Effector CD8-positive, alpha-beta T cell (primary cell): ENCODE measurements around the gene ASPSCR1.

Experiments used
- DNase-seq: peaks from one replicate; lab custom pipeline; 2025; lab: John Stamatoyannopoulos, UW

Gene ASPSCR1

GRCh38 chr17:81999587-81999975 is 22.2 kb downstream of the ASPSCR1 start:
- DNase-seq, result no peak

DNA sequence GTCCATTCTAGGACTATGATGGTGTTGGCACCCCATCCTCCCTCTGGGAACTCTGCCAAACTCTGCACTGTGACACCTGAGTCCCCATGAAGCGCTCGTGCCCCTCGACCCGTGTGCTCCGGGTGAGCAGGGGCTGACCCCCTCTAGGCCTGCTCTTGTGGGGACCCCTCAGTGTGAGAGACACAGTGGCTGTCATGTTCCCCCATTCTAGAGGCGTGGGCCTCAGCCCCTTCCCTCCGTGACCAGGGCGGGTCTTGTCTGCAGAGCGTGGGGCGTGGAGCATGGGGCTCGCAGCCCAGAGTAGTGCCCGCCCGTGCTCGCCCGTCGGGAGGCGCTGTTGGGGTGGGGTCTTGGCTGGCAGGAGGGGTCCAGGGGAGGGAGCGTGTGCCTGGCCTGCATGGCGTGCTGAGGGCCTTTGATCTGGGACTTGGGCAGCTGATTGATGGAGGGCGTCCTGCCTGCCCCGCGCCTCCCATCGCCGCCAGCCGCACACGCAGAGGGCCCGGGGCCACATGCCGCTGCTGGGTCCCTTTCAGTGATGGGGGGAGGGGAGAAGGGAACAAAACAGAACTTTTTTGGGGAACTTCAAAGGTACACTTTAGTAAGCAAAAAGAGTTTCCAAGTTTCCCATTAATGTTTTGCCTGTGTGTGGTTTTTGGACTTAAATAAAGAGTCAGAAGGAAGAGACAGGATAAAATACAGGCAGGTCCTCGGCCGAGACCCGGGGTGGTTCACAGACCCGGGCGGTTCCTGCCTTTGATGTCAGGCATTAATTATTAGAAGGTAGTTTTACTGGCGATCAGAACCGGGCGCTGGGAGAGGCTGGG is 22.8 kb downstream of the ASPSCR1 start:
- no peak for DNase-seq

GRCh38 chr17:82000803-82001570 is 23.6 kb downstream of the ASPSCR1 start:
- no peak for DNase-seq

- no peak for DNase-seq
These were observed 24.2 kb downstream of the ASPSCR1 start for GRCh38 chr17:82001571-82002056.

GRCh38 chr17:82003411-82004381 is 26.3 kb downstream of the ASPSCR1 start:
- no peak for DNase-seq

DNA sequence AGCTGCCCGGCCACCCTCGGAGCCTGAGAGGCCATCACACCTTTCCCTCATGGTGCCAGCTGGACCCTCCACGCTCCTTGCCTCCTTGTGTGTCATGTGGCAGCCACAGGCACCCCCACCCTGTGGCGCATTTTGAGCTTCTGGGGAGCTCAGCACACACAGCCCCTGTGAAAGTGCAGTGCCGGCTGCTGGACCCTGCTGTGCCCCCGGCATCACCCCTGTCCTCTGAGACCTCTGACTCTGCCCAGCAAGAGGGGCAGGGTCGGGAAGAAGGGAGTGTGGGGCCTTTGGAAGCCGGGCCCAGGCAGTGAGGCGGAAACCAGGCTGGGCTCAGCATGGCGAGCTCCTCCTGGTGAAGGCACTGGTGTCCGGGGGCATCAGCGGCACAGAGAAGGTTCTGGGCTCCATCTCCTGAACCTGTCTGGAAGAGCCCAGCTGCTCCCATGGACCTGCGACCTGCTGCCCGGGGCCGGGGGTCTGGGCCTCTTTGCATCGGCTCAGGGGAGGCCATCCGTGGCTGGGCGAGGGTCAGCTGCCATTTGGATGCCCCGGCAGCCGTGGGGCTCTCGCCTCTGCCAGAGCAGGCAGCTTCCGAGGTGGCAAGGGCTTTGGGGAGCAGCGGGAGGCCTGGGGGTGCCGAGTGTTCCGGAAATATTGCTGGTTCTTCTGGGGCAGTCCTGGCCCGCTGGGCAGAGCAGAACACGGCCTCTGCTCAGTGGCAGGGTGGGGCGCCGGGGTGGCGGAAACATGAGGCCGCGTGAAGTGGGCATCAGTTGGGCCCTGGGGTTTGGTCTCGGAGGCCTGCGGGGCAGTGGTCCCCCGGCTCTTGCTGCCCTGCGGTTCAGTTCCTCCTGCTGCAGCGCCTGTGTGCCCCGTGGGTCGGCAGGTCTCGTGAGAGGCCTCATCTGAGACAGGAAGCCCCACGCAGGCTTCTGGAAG is 27.4 kb downstream of the ASPSCR1 start:
- no peak for DNase-seq

GRCh38 chr17:82005701-82006348 is 28.4 kb downstream of the ASPSCR1 start:
- DNase-seq, result no peak

DNA sequence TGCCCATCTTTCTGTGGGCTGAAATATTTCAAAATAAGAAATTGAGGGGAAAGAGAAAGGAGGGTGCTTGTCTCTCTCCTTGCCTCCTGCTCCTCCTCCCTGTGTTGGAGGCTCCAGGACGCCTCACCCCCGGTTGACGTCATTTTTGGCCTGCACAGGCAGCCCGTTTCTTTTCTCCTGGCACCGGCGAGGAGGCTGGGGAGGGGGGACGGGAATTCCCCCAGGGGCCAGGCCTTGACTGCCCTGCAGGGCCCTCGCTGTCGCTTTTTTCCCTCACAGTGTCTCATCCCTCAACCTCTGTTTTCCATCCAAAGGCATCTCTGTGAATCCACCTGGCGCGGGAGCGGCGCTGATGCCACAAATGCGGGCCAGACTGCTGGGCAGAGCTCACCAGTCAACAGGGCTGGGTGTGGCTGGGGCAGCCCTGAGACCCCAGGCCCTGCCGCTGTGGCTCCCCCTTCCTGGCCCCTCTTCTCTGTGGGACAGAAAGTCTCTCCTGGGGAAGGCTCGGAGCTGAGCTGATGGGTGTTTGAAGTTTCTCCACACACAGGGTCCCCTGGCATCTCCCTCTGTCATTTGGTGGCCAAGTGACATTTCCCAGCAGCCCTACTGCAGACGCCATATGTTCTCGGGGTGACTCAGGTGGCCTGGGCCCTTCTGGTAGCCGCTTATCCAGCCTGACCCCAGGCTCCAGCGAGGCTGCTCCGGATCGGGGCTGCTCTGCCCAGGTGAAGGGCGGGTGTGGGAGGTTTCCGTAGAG is 29.2 kb downstream of the ASPSCR1 start:
- no peak for DNase-seq

DNA sequence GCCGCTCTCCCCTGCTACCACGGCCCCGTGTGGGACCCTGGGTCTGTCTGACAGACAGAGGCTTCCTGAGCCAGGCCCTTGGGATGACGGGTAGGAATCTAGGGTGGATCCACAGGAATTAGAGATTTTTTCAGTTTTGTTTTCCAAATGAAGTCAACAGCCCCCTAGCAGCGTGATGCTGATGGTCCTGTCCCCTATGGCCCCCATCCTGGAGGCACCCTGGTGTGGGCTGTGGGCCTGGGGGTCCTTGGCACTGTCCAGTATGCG is 29.7 kb downstream of the ASPSCR1 start:
- no peak for DNase-seq

GRCh38 chr17:82007495-82008257 is 30.2 kb downstream of the ASPSCR1 start:
- DNase-seq, result no peak

GRCh38 chr17:82008258-82008940 is 31.0 kb downstream of the ASPSCR1 start:
- DNase-seq, result no peak

GRCh38 chr17:82008941-82009405 is 31.5 kb downstream of the ASPSCR1 start:
- no peak for DNase-seq

DNA sequence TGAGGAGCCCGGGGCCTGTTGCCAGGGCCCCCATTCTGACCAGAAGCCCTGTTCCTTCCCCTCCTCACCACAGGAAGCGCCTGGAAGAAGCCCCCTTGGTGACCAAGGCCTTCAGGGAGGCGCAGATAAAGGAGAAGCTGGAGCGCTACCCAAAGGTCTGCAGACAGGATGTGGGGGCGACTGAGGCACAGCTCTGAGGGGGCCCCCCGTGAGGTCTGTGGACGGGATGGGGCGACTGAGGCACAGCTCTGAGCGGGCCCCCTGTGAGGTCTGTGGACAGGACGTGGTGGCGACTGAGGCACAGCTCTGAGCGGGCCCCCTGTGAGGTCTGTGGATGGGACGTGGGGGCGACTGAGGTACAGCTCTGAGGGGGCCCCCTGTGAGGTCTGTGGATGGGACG is 32.0 kb downstream of the ASPSCR1 start:
- no peak for DNase-seq

GRCh38 chr17:82010575-82011525 is 33.4 kb downstream of the ASPSCR1 start:
- no peak for DNase-seq

GRCh38 chr17:82011617-82012187 is 34.3 kb downstream of the ASPSCR1 start:
- no peak for DNase-seq

GRCh38 chr17:82012261-82012639 is 34.8 kb downstream of the ASPSCR1 start:
- no peak for DNase-seq
